Heart left ventricle (tissue), 16 donors: ENCODE measurements around the gene SPATA12. TPM values are rescaled to one million over a fixed set of nuclear protein-coding genes. Genes with fewer than 3 reads are reported as not detected.

Experiments
- ATAC-seq, 4 donors: fragments of 200-7000 bp; cut with Tn5 transposase; one replicate each; pipeline ENCODE4 v1.9.1; 2020 to 2022; ENCODE audit warnings: moderate library complexity in 4 of 4, mild to moderate bottlenecking in 3 of 4, moderate number of reproducible peaks in 1 of 4
- DNase-seq, 5 donors: peaks; one replicate each; pipeline ENCODE4 v3.0.0-alpha.2; 2020
- H3K27ac ChIP-seq, 12 donors: fragments of 200-600 bp; sonication (generic) in 4 of 12; one replicate each; pipeline versions ENCODE4 v1.5.0 to v1.8.0; 2016 to 2022; ENCODE audit warnings: mild to moderate bottlenecking in 2 of 12
- H3K27me3 ChIP-seq, 9 donors: fragments of 200-600 bp; sonication (generic) in 2 of 9; one replicate each; pipeline versions ENCODE4 v1.5.1 to v1.8.0; 2016 to 2022; ENCODE audit warnings: mild to moderate bottlenecking in 3 of 9
- H3K36me3 ChIP-seq, 9 donors: fragments of 200-600 bp; sonication (generic) in 2 of 9; one replicate each; pipeline versions ENCODE4 v1.5.0 to v1.8.0; 2018 to 2022; ENCODE audit warnings: mild to moderate bottlenecking in 2 of 9
- H3K4me1 ChIP-seq, 12 donors: fragments of 200-600 bp; sonication (generic) in 4 of 12; one replicate each; pipeline versions ENCODE4 v1.5.0 to v1.8.0; 2016 to 2022; ENCODE audit warnings: mild to moderate bottlenecking in 3 of 12
- H3K4me3 ChIP-seq, 12 donors: fragments of 200-600 bp; sonication (generic) in 4 of 12; one replicate each; pipeline versions ENCODE4 v1.5.0 to v1.8.0; 2017 to 2022; ENCODE audit warnings: mild to moderate bottlenecking in 9 of 12, moderate library complexity in 4 of 12
- H3K9me3 ChIP-seq, 12 donors: fragments of 200-600 bp; sonication (generic) in 4 of 12; one replicate each; pipeline versions ENCODE4 v1.5.0 to v1.8.0; 2016 to 2022; ENCODE audit warnings: mild to moderate bottlenecking in 1 of 12
- POLR2A ChIP-seq, 2 donors: fragments of 450-650 bp; IDR thresholded peaks; one replicate each; pipeline ENCODE4 v1.6.1; 2017; ENCODE audit warnings: antibody characterized with exemption in 2 of 2, mild to moderate bottlenecking in 2 of 2, moderate library complexity in 2 of 2
- WGBS, 4 donors: extraction: QIAGEN DNeasy Blood & Tissue Kit in 2 of 4; methylation state at CpG; one replicate each; pipeline versions ENCODE4 v1.1.5 to v1.1.7; 2013 to 2018; 5-methylcytosine and 5-hydroxymethylcytosine counted together
- intact Hi-C, 10 donors: fragments of 100-400 bp; cut with DNase I; formaldehyde crosslinking; loops; one replicate each; pipeline versions ENCODE4 v1.11.1 to v1.14.2; 2022
- polyA plus RNA-seq, 2 donors: library from polyadenylated mRNA; stranded (reverse); fragments of 200-250 nt; gene quantifications; one replicate each; pipeline ENCODE4 v1.2.3, GENCODE V29; 2013
- total RNA-seq, 9 donors: library from RNA; depleted of rRNA in 2 of 9; stranded (reverse); fragments of >200 nt in 2 of 9; fragmentation: NEBNext Ultra II Directional in 3 of 9; extraction: Animal tissue kit (Norgen Biotek cat#: 25700) in 3 of 9; gene quantifications; one replicate each; pipeline versions ENCODE4 v1.1.0 to v1.2.4, GENCODE V29; 2016 to 2023
- TF ChIP-seq, protein P1 (sequence below), 12 donors: fragments of 200-600 bp; sonication (generic) in 4 of 12; IDR thresholded peaks; one replicate each; pipeline versions ENCODE4 v1.5.0 to v1.8.0; 2018 to 2022; ENCODE audit warnings: antibody characterized with exemption in 12 of 12, mild to moderate bottlenecking in 5 of 12
- donor health status: ischemic (EF 13 %, LVEDD 7.1; RV severe dilation, severe dysfunction).
- donor health status: healthy with polysubstance abuse.
- donor health status: DM: no; HTN: yes; CAD: no.
- donor health status: DM: no; HTN: no; CAD: no.
- donor health status: ischemic (EF 25% LVEDD 6.9; RV normal size, moderate dysfunction).
- donor health status: ischemic (EF 25% LVEDD 5.7; RV mildly dilated, moderate dysfunction).
- donor health status: healthy.
- donor health status: DM: yes; HTN: yes; CAD: no.
- donor health status: ischemic (EF 35%, LVEDD 5.7; RV mildly dilated, moderate dysfunction).
- donor health status: nonischemic (EF 11% LVEDD 7.7; RV severe dilation, severe dysfunction).
- donor health status: DM: yes; HTN: yes; CAD: no.
- donor health status: PGD.
- donor health status: ischemic (EF 29% LVEDD 5.4; RV normal size, mild dysfunction).
- donor health status: nonischemic (EF 23%, LVEDD 6.1; RV moderate dilation, normal function).

SPATA12 gene
- total and polyA plus RNA-seq, 11 donors, result 0.04 to 0.20 TPM; not detected in 9

DNA sequence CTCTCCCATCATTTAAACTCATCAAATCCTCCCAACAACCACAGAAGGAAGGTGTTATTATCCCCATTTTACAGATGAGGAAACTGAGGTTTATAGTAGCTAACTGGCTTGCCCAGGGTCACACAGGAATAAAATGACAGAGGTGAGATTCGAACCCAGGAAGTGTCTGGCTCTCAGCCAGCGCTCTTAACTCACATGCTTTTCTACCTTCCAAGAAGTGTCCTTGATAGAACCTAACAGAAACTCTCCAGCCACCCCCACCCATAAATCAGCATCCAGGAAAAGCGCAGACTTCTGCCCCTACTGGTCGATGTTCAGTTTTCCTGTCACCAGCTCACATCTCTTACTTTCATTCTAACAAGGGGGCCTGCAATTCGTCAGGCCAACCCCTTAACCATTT is 51.7 kb downstream of the SPATA12 start:
- DNase-seq (no peak), ATAC-seq (no peak)
- H3K36me3 ChIP-seq, result peaks cover 0 to 49% (median 10%) of the 10 kb centered on the region in 9 donors
- intact Hi-C loops, result no loop called here
- no peak overlapping the region for H3K27ac ChIP-seq
- TF ChIP-seq, protein P1, sequence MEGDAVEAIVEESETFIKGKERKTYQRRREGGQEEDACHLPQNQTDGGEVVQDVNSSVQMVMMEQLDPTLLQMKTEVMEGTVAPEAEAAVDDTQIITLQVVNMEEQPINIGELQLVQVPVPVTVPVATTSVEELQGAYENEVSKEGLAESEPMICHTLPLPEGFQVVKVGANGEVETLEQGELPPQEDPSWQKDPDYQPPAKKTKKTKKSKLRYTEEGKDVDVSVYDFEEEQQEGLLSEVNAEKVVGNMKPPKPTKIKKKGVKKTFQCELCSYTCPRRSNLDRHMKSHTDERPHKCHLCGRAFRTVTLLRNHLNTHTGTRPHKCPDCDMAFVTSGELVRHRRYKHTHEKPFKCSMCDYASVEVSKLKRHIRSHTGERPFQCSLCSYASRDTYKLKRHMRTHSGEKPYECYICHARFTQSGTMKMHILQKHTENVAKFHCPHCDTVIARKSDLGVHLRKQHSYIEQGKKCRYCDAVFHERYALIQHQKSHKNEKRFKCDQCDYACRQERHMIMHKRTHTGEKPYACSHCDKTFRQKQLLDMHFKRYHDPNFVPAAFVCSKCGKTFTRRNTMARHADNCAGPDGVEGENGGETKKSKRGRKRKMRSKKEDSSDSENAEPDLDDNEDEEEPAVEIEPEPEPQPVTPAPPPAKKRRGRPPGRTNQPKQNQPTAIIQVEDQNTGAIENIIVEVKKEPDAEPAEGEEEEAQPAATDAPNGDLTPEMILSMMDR (IDR thresholded peaks at IDR 0.05), result peak in 3 of 12 donors; percentile 7 to 13 (median 9)
- no peak for TF ChIP-seq POLR2A (IDR thresholded peaks at IDR 0.05)
- WGBS, 4 donors, result 50 to 65% (median 63%) methylated on average over 5 of the region's 5 CpGs
- no peaks in the 10 kb centered on the region for H3K27me3 ChIP-seq
- no peak overlapping the region for H3K4me3 ChIP-seq
- H3K4me1 ChIP-seq, result no peaks in the 10 kb centered on the region
- H3K9me3 ChIP-seq, result no peaks in the 10 kb centered on the region

DNA sequence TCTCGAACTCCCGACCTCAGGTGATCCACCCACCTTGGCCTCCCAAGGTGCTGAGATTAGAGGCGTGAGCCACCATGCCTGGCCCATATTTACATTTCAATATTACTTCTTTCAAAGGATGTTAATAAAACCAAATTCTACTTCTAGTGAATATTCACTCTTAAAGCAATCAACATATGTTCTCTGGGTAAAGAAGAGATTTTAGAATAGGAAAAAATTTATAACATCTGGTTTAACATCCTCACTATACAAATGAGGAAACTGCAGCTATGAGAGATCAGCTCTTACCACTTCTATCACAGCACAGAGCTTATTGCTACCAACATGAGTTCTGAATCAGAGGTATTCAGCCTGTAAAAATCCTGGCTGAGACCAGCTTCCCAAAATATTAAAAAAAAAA is 56.0 kb downstream of the SPATA12 start:
- TF ChIP-seq, protein P1 (IDR thresholded peaks at IDR 0.05), result no peak
- TF ChIP-seq POLR2A (IDR thresholded peaks at IDR 0.05), result no peak
- intact Hi-C loops, result no loop called here
- no peak overlapping the region for H3K4me3 ChIP-seq
- DNase-seq (no peak), ATAC-seq (no peak)
- peaks cover 0 to 23% (median 0%) of the 10 kb centered on the region in 9 donors for H3K36me3 ChIP-seq
- peaks cover 0 to 15% (median 5%) of the 10 kb centered on the region in 12 donors for H3K4me1 ChIP-seq
- 91 to 100% (median 98%) methylated on average over 3 of the region's 3 CpGs for WGBS, 4 donors
- no peak overlapping the region for H3K27ac ChIP-seq
- no peaks in the 10 kb centered on the region for H3K27me3 ChIP-seq
- no peaks in the 10 kb centered on the region for H3K9me3 ChIP-seq

DNA sequence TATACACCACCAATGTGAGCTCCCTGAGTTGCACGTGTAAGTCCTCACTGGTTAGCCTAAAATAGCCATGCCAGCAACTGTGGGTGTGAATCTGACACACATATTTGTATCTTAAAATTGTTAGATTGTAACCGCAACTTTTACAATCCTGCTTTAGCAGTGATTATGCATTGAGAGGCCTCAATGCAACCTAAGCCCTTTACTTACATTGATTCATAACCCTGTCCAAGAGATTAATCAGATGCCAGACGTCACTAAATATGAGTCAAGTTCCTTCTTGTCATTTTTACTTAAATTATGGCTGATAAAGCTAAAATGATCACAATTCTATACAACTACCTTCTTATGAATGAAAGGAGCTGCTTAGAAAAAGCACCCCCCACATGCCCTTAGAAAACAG is 57.8 kb downstream of the SPATA12 start:
- Histone ChIP-seq H3K9me3 (no peaks in the 10 kb centered on the region), H3K4me1 (peaks cover 0 to 15% (median 5%) of the 10 kb centered on the region in 12 donors), H3K27ac (peak overlapping the region in 1 of 12 donors; percentile 1), H3K36me3 (peaks cover 0 to 14% (median 0%) of the 10 kb centered on the region in 9 donors), H3K27me3 (no peaks in the 10 kb centered on the region), H3K4me3 (no peak overlapping the region)
- ATAC-seq, result no peak
- no peak for DNase-seq
- 37 to 49% (median 44%) methylated on average over 3 of the region's 3 CpGs for WGBS, 4 donors
- TF ChIP-seq, protein P1 (IDR thresholded peaks at IDR 0.05), result no peak
- no peak for TF ChIP-seq POLR2A (IDR thresholded peaks at IDR 0.05)
- intact Hi-C loops, result no loop called here

DNA sequence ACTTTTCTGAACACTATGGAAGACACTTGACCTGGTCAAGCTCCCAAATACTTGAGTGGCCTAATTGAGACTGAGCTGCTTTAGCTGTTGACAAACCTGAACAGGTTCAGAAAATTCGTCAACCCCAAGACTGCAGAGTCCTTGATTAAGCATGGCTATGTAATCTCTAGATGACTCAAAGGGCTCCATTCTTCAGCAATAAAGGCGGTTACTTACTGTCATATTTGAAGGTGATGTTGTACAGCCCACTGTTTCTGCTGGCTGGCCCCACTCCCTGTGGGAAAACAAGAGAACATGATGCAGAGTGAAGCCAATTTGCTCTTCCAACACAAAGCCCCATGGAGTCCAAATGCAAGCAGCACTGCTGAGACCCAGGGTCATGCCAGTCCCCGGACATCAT is 59.6 kb downstream of the SPATA12 start:
- ATAC-seq (peak in 2 of 4 donors; percentile 17 to 50), DNase-seq (no peak)
- peak overlapping the region in 1 of 12 donors; percentile 71 for H3K27ac ChIP-seq
- intact Hi-C loops, result loop anchor here in 1 of 10 donors (5.0 kb wide), 1 partner anchor 37 kb away; no protein-coding TSS in a partner anchor
- no peaks in the 10 kb centered on the region for H3K9me3 ChIP-seq
- H3K4me1 ChIP-seq, result peaks cover 0 to 15% (median 5%) of the 10 kb centered on the region in 12 donors
- H3K27me3 ChIP-seq, result no peaks in the 10 kb centered on the region
- H3K36me3 ChIP-seq, result no peaks in the 10 kb centered on the region
- no peak overlapping the region for H3K4me3 ChIP-seq
- no peak for TF ChIP-seq POLR2A (IDR thresholded peaks at IDR 0.05)
- TF ChIP-seq, protein P1 (IDR thresholded peaks at IDR 0.05), result no peak
- 54 to 72% (median 60%) methylated on average over 3 of the region's 3 CpGs for WGBS, 4 donors
